Lower leg skin (tissue), 3 donors: Measurements from ENCODE around the gene NEDD9.

Experiments used
- CTCF ChIP-seq, 3 donors: fragments of 450-650 bp; IDR thresholded peaks; one replicate each; pipeline ENCODE4 v1.5.1; 2016; ENCODE audit warnings: antibody characterized with exemption in 3 of 3, mild to moderate bottlenecking in 3 of 3, moderate library complexity in 2 of 3
- POLR2A ChIP-seq, 2 donors: fragments of 450-650 bp; IDR thresholded peaks; one replicate each; pipeline ENCODE4 v1.6.1; 2016 to 2017; ENCODE audit warnings: antibody characterized with exemption in 2 of 2, mild to moderate bottlenecking in 1 of 2, moderate library complexity in 1 of 2

GRCh38 chr6:11219400-11219834 is 13.1 kb downstream of the NEDD9 start:
- TF ChIP-seq CTCF (IDR thresholded peaks at IDR 0.05) (no peak), POLR2A (IDR thresholded peaks at IDR 0.05) (no peak)
